Colonic mucosa (tissue), 4 donors: ENCODE results near the gene TWF2. TPM values are rescaled to one million over a fixed set of nuclear protein-coding genes. Genes with fewer than 3 reads are reported as not detected.

ENCODE experiments used
- DNase-seq: peaks from one replicate; pipeline ENCODE4 v3.0.0-alpha.2; 2020
- H3K27ac ChIP-seq: fragments of 200-600 bp; one replicate; pipeline ENCODE4 v1.8.0; 2021
- H3K27me3 ChIP-seq: fragments of 200-600 bp; one replicate; pipeline ENCODE4 v1.8.0; 2021
- H3K36me3 ChIP-seq: fragments of 200-600 bp; one replicate; pipeline ENCODE4 v1.8.0; 2021
- H3K4me1 ChIP-seq: fragments of 200-600 bp; one replicate; pipeline ENCODE4 v1.8.0; 2021; ENCODE audit warnings: mild to moderate bottlenecking
- H3K4me3 ChIP-seq: fragments of 200-600 bp; one replicate; pipeline ENCODE4 v1.8.0; 2021
- H3K9ac ChIP-seq, 2 donors: one replicate each; pipeline ENCODE4 v1.7.0; 2013; ENCODE audit warnings: control low read depth in 2 of 2, low read depth in 2 of 2, low read length in 2 of 2
- H3K9me3 ChIP-seq: fragments of 200-600 bp; one replicate; pipeline ENCODE4 v1.8.0; 2021
- CTCF ChIP-seq: fragments of 200-600 bp; IDR thresholded peaks from one replicate; pipeline ENCODE4 v1.8.0; 2022; ENCODE audit warnings: antibody characterized with exemption, mild to moderate bottlenecking
- intact Hi-C: fragments of 100-400 bp; cut with DNase I; formaldehyde crosslinking; loops from one replicate; pipeline ENCODE4 v1.14.1; 2022
- total RNA-seq, 2 donors: library from RNA; stranded (reverse); fragmentation: NEBNext Ultra II Directional in 1 of 2; extraction: Animal tissue kit (Norgen Biotek cat#: 25700) in 1 of 2; gene quantifications; one replicate each; pipeline ENCODE4 v1.2.1, GENCODE V29; 2021
- donor health status: healthy.
- donor health status: DM: no; HTN: no; CAD: no.
- donor health status: DM: no; HTN: no; CAD: no.

TWF2 gene
- total RNA-seq, 2 donors from 2014 or later = 44.2 to 45.0 TPM

- no peak overlapping the region for H3K4me3 ChIP-seq
- no peaks in the 10 kb centered on the region for H3K4me1 ChIP-seq
- H3K36me3 ChIP-seq = no peaks in the 10 kb centered on the region
- no peak for TF ChIP-seq CTCF
- no peak for DNase-seq
- no peaks in the 10 kb centered on the region for H3K27me3 ChIP-seq
- H3K9me3 ChIP-seq = no peaks in the 10 kb centered on the region
- H3K9ac ChIP-seq = no peak overlapping the region
- no peak overlapping the region for H3K27ac ChIP-seq
- intact Hi-C loops = no loop called here
Measured at GRCh38 chr3:52186729-52187128, 52.2 kb downstream of the TWF2 start.

GRCh38 chr3:52185837-52186236, 53.1 kb downstream of the TWF2 start:
- H3K9me3 ChIP-seq = no peaks in the 10 kb centered on the region
- H3K4me1 ChIP-seq = no peaks in the 10 kb centered on the region
- H3K9ac ChIP-seq = no peak overlapping the region
- H3K27me3 ChIP-seq = no peaks in the 10 kb centered on the region
- intact Hi-C loops = no loop called here
- DNase-seq = no peak
- no peak for TF ChIP-seq CTCF
- H3K36me3 ChIP-seq = no peaks in the 10 kb centered on the region
- no peak overlapping the region for H3K27ac ChIP-seq
- no peak overlapping the region for H3K4me3 ChIP-seq

- Histone ChIP-seq H3K4me1 (no peaks in the 10 kb centered on the region), H3K36me3 (no peaks in the 10 kb centered on the region), H3K27ac (no peak overlapping the region), H3K9ac (no peak overlapping the region), H3K4me3 (no peak overlapping the region), H3K27me3 (no peaks in the 10 kb centered on the region), H3K9me3 (no peaks in the 10 kb centered on the region)
- intact Hi-C loops = no loop called here
- DNase-seq = no peak
- TF ChIP-seq CTCF = no peak
Measured at GRCh38 chr3:52185311-52185710, 53.6 kb downstream of the TWF2 start.

- no peak overlapping the region for H3K4me3 ChIP-seq
- H3K9ac ChIP-seq = no peak overlapping the region
- no peaks in the 10 kb centered on the region for H3K9me3 ChIP-seq
- no peaks in the 10 kb centered on the region for H3K4me1 ChIP-seq
- no peak for TF ChIP-seq CTCF
- H3K36me3 ChIP-seq = no peaks in the 10 kb centered on the region
- no peak for DNase-seq
- no peak overlapping the region for H3K27ac ChIP-seq
- H3K27me3 ChIP-seq = no peaks in the 10 kb centered on the region
- intact Hi-C loops = no loop called here
Measured at GRCh38 chr3:52184690-52185089, 54.3 kb downstream of the TWF2 start.

GRCh38 chr3:52183786-52184445, 55.0 kb downstream of the TWF2 start:
- intact Hi-C loops = no loop called here
- H3K9me3 ChIP-seq = no peaks in the 10 kb centered on the region
- no peak for DNase-seq
- H3K27ac ChIP-seq = no peak overlapping the region
- no peaks in the 10 kb centered on the region for H3K36me3 ChIP-seq
- no peak overlapping the region for H3K4me3 ChIP-seq
- no peaks in the 10 kb centered on the region for H3K4me1 ChIP-seq
- no peak for TF ChIP-seq CTCF
- H3K9ac ChIP-seq = no peak overlapping the region
- no peaks in the 10 kb centered on the region for H3K27me3 ChIP-seq
